Neural crest cell (in vitro differentiated cells): ENCODE data around the gene APBA2. TPM values are rescaled to one million over a fixed set of nuclear protein-coding genes. Genes with fewer than 3 reads are reported as not detected.

Experiments used
- DNase-seq: peaks from one replicate; pipeline ENCODE4 v3.0.0; 2021; ENCODE audit warnings: low read depth, mixed read lengths, low spot score
- H3K27ac Mint-ChIP-seq: one replicate; pipeline ENCODE4 v1.8.0; 2021; ENCODE audit warnings: mild to moderate bottlenecking, mixed read lengths; ENCODE audit not compliant: unreplicated experiment
- H3K27me3 Mint-ChIP-seq: 2 replicates; pipeline ENCODE4 v1.8.0; 2021; ENCODE audit warnings: low read depth, mild to moderate bottlenecking, mixed read lengths
- H3K36me3 Mint-ChIP-seq: 2 replicates; pipeline ENCODE4 v1.8.0; 2021; ENCODE audit warnings: low read depth, mild to moderate bottlenecking, mixed read lengths
- H3K4me1 Mint-ChIP-seq: 2 replicates; pipeline ENCODE4 v1.8.0; 2021; ENCODE audit warnings: mixed read lengths
- H3K4me3 Mint-ChIP-seq: one replicate; pipeline ENCODE4 v1.8.0; 2021; ENCODE audit warnings: mild to moderate bottlenecking, mixed read lengths
- H3K9me3 Mint-ChIP-seq: 2 replicates; pipeline ENCODE4 v1.8.0; 2021; ENCODE audit warnings: mixed read lengths
- CTCF ChIP-seq: fragments of 200-600 bp; sonication (generic); conservative IDR thresholded peaks from 2 replicates; pipeline ENCODE4 v1.5.0; 2021; ENCODE audit warnings: antibody characterized with exemption, mild to moderate bottlenecking
- total RNA-seq: library from RNA; stranded (reverse); gene quantifications from 2 replicates; pipeline ENCODE4 v1.2.1, GENCODE V29; 2021

Gene APBA2
- total RNA-seq, 1 donor from 2014 or later = 79.9 TPM

- no peak for TF ChIP-seq CTCF
- Mint-ChIP-seq H3K27me3 (no peaks in the 10 kb centered on the region), H3K4me1 (peaks cover 11% of the 10 kb centered on the region), H3K36me3 (peaks cover 30% of the 10 kb centered on the region), H3K9me3 (peaks cover 4% of the 10 kb centered on the region), H3K4me3 (no peak overlapping the region), H3K27ac (no peak overlapping the region)
- no peak for DNase-seq
These were observed 57.9 kb downstream of the APBA2 start for GRCh38 chr15:28943611-28944230.

DNA sequence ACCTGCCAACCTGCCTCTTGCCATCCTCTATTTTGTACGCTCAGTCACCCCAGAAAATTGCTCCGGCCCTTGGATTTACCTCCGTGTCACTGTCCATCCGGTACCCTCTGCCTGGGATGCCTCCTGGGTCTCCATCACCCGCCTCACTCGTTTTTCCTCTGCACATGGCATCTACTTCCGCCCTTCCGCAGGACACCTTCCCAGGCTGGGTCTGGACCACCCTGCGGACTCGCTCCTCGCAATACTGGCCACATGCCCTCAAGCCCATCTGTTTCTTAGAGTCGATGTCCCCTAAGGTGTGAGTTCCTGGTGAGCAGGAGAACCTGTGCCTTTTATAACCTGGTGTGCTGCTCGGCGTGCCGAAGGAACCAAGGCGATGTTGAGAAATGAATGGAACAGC lies 58.5 kb downstream of the APBA2 start:
- no peak for DNase-seq
- Mint-ChIP-seq H3K36me3 (peaks cover 30% of the 10 kb centered on the region), H3K27ac (no peak overlapping the region), H3K27me3 (no peaks in the 10 kb centered on the region), H3K9me3 (peaks cover 4% of the 10 kb centered on the region), H3K4me1 (peaks cover 15% of the 10 kb centered on the region), H3K4me3 (no peak overlapping the region)
- no peak for TF ChIP-seq CTCF

DNA sequence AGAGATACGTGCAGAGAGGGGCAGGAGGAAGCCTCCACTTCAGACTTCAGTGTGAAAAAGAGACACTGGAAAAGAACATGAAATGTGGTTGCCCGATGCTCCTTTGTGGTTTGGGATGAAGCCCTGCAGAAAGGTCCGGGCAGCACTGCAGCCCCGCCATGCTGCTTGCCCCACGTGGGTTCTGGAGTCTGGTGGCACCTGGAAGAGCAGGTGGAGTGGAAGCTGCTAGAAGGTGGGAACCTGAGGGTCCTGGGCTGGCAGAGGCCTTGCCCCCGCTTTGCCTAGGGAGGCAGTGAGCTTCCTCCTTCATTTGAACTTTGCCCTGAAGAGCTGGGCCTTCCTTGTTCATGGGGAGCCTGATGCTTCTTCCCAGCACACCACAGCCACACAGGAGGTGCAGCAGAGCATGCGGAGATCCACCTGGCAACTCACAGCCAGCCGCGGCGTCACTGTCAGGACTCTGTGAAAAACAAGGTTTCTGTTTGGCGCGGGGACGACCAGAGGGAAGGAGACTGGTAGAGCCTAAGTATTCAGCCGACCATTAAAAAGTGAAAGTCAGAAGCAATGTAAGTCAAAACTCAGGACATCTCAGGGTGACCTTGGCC lies 59.0 kb downstream of the APBA2 start:
- Mint-ChIP-seq H3K36me3 (peaks cover 26% of the 10 kb centered on the region), H3K27me3 (no peaks in the 10 kb centered on the region), H3K4me3 (no peak overlapping the region), H3K27ac (peak overlapping the region; percentile 50), H3K4me1 (peaks cover 11% of the 10 kb centered on the region), H3K9me3 (peaks cover 4% of the 10 kb centered on the region)
- TF ChIP-seq CTCF = no peak
- DNase-seq = no peak

GRCh38 chr15:28945626-28946230 lies 60.0 kb downstream of the APBA2 start:
- Mint-ChIP-seq H3K27ac (no peak overlapping the region), H3K36me3 (peaks cover 23% of the 10 kb centered on the region), H3K4me1 (peaks cover 9% of the 10 kb centered on the region), H3K27me3 (no peaks in the 10 kb centered on the region), H3K9me3 (peaks cover 4% of the 10 kb centered on the region), H3K4me3 (no peak overlapping the region)
- no peak for DNase-seq
- TF ChIP-seq CTCF = no peak

DNA sequence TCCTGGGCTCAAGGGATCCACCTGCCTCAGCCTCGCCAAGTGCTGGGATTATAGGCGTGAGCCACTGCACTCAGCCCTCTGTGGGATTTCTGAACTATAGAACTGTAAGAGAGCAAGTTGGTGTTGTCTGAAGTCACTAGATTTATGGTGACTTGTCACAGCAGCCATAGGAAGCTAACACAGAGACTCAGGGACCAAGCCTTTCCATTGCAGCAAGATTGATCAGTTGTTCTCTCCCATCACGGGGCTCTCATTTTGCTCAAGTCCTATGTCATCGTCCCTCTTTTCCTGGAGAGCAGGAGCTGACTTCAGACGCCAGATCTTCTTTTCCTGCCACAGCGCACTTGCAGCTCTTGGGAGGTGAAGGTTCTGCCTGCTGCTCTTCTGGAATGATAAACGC lies 61.0 kb downstream of the APBA2 start:
- no peak for TF ChIP-seq CTCF
- Mint-ChIP-seq H3K4me3 (no peak overlapping the region), H3K4me1 (peaks cover 9% of the 10 kb centered on the region), H3K27ac (peak overlapping the region; percentile 35), H3K36me3 (peaks cover 16% of the 10 kb centered on the region), H3K27me3 (no peaks in the 10 kb centered on the region), H3K9me3 (peaks cover 4% of the 10 kb centered on the region)
- DNase-seq = no peak
